Measurements from ENCODE around the gene CCR6.

GRCh38 chr6:167122041-167122826 lies 662 bp upstream of the CCR6 start:
- TF ChIP-seq CTCF (IDR thresholded peaks at IDR 0.05): no peak
- TF ChIP-seq POLR2A (IDR thresholded peaks at IDR 0.05): no peak
